ENCODE measurements around the gene PCSK2.

Gene PCSK2

DNA sequence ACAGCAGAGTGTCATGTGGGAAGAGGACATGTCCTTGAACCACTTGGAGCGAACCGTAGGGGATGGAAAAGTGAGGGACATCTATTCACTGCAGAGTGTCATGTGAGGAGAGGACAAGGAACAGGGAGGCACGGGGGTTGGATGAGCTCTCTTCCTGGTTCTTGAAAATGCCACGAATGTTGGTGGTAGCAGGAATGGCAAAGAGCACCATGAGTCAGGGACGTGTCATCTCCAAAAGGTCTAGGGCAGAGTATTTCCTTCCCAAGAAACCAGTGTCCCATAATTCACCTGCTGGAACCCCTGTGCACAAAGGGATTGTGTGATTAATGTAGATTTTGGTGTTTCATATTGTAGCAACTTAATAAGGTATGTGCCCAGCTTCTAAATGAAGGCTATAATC is 167.6 kb downstream of the PCSK2 start:
- TF ChIP-seq ZFX (IDR thresholded peaks at IDR 0.05) (no peak), CTCF (conservative IDR thresholded peaks at IDR 0.05) (no peak)
- no peak overlapping the region for H3K27ac ChIP-seq

DNA sequence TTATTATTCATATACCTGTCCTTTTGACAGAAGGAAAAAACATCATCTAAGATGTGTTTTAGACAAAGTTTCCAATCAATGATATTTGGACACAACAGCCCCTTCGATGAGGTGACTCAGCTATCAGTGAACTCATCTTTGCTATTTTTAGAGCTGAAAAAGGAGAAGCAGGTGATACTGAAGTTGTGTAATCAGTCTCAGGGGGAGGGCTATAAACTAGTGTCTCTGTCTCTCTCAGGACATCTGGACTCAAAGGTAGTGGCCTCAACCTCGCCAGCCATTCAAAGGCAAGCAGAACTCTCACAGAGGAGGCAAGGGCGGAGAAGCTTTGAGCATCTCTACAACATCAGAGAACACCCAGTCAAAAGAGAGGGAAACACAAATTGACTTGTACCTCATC is 168.9 kb downstream of the PCSK2 start:
- H3K27ac ChIP-seq, result no peak overlapping the region
- no peak for TF ChIP-seq ZFX (IDR thresholded peaks at IDR 0.05)
- TF ChIP-seq CTCF (conservative IDR thresholded peaks at IDR 0.05), result no peak

DNA sequence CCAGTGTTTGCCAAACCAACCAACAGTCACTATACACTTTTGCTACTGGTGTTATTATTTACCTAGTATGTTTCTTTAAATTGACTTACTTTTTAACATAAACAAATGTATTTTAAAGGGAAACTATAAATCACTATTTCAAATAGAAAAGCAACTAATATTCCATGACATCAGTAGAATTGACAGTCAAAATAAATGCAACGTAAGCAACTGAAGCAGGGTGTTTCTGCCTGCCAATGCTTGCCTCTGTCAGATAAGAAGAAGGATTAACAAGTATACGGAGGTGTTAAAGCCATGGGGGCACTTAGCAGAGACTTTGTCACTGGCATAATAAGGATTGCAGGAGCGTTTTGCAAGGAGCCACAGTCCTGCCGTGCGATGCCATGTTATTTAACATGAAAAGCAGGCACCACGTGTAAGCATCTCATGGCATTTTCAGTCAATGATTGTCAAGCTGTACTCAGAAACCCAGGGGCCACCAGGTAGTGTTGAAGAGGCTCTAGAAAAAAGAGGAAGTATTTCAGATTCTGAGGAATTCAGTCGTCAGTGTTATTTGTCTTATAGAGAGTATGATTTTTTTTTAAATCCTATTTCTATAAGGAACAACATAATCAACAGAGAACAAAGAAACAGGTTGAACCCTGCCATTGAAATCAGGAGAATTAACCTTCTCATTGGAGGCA is 172.6 kb downstream of the PCSK2 start:
- TF ChIP-seq ZFX (IDR thresholded peaks at IDR 0.05) (no peak), CTCF (conservative IDR thresholded peaks at IDR 0.05) (no peak)
- H3K27ac ChIP-seq, result no peak overlapping the region

GRCh38 chr20:17403461-17403860 is 176.6 kb downstream of the PCSK2 start:
- no peak overlapping the region for H3K27ac ChIP-seq
- TF ChIP-seq CTCF (conservative IDR thresholded peaks at IDR 0.05) (no peak), ZFX (IDR thresholded peaks at IDR 0.05) (no peak)

- no peak for TF ChIP-seq ZFX (IDR thresholded peaks at IDR 0.05)
- no peak for TF ChIP-seq CTCF (conservative IDR thresholded peaks at IDR 0.05)
- no peak overlapping the region for H3K27ac ChIP-seq
These were observed 179.3 kb downstream of the PCSK2 start for GRCh38 chr20:17406051-17406590.

- no peak for TF ChIP-seq ZFX (IDR thresholded peaks at IDR 0.05)
These were observed 180.7 kb downstream of the PCSK2 start for GRCh38 chr20:17407550-17407949.

GRCh38 chr20:17417225-17417624 is 190.4 kb downstream of the PCSK2 start:
- TF ChIP-seq ZFX (IDR thresholded peaks at IDR 0.05), result no peak
- no peak for TF ChIP-seq CTCF (conservative IDR thresholded peaks at IDR 0.05)
- H3K27ac ChIP-seq, result no peak overlapping the region

More at GRCh38 chr20:17407550-17407949, 180.7 kb downstream of the PCSK2 start:
- no peak overlapping the region for H3K27ac ChIP-seq

- TF ChIP-seq CTCF (conservative IDR thresholded peaks at IDR 0.05) (no peak), ZFX (IDR thresholded peaks at IDR 0.05) (no peak)
- H3K27ac ChIP-seq, result no peak overlapping the region
These were observed 191.9 kb downstream of the PCSK2 start for GRCh38 chr20:17418737-17419136.
